ENCODE measurements around the gene STK11. TPM values are rescaled to one million over a fixed set of nuclear protein-coding genes. Genes with fewer than 3 reads are reported as not detected.

The STK11 gene
- total RNA-seq, 2 donors from 2014 or later, result 62.0 to 64.7 TPM

GRCh38 chr19:1218751-1219567 is 13.4 kb downstream of the STK11 start:
- peaks cover 0 to 86% of the 10 kb centered on the region in 2 donors for H3K4me1 ChIP-seq
- peak overlapping the region; percentile 91 to 95 for H3K27ac ChIP-seq
- no peak for DNase-seq (ENCODE audit: low spot score)
- H3K36me3 ChIP-seq, result peaks cover 28% of the 10 kb centered on the region
- TF ChIP-seq CTCF (IDR thresholded peaks at IDR 0.05), result no peak
- no peaks in the 10 kb centered on the region for H3K9me3 ChIP-seq
- H3K4me3 ChIP-seq, result no peak overlapping the region
- no peaks in the 10 kb centered on the region for H3K27me3 ChIP-seq

DNA sequence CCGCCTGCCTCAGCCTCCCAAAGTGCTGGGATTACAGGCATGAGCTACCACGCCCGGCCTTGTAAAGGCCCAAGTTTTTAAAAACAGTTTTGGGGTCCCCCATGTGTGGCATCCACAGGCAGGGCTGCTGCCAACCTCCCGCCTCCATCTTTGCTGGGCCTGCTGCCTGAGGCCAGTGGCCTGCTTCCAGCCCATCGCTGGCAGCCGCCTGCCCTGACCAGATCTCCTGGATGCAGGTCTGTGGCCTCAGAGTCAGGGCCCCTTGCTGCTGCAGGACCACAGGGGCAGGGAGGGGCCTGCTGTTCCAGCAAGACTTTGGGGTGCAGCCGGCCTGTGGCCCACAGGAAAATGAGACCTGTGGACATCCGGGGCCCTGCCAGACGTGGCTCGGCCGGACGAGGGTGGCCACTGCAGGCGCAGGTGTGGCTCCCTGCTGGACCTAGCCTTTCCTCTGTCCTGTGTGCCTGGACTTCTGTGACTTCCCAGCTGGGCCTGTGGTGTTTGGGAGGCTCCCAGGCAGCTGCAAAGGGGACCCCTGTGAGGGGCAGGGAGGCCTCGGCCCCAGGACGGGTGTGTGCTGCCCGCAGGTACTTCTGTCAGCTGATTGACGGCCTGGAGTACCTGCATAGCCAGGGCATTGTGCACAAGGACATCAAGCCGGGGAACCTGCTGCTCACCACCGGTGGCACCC is 14.4 kb downstream of the STK11 start:
- Histone ChIP-seq H3K9me3 (no peaks in the 10 kb centered on the region), H3K4me1 (peaks cover 0 to 76% of the 10 kb centered on the region in 2 donors), H3K27me3 (no peaks in the 10 kb centered on the region), H3K4me3 (no peak overlapping the region), H3K36me3 (peaks cover 35% of the 10 kb centered on the region), H3K27ac (peak overlapping the region; percentile 46 to 91)
- no peak for TF ChIP-seq CTCF (IDR thresholded peaks at IDR 0.05)
- DNase-seq (ENCODE audit: low spot score), result no peak

DNA sequence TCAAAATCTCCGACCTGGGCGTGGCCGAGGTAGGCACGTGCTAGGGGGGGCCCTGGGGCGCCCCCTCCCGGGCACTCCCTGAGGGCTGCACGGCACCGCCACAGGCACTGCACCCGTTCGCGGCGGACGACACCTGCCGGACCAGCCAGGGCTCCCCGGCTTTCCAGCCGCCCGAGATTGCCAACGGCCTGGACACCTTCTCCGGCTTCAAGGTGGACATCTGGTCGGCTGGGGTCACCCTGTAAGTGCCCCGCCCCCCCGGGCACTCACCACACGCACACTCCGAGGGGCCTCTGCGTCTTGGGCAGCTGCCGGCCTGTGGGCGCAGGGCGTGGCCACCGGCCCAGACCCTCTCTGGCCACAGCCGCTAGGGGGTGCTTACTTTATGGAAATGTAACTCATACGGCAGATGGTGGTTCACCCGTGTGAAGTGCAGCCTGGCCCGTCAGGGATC is 14.9 kb downstream of the STK11 start:
- Histone ChIP-seq H3K27ac (peak overlapping the region in 1 of 2 donors; percentile 91), H3K36me3 (peaks cover 40% of the 10 kb centered on the region), H3K9me3 (no peaks in the 10 kb centered on the region), H3K27me3 (no peaks in the 10 kb centered on the region), H3K4me1 (peaks cover 0 to 70% of the 10 kb centered on the region in 2 donors), H3K4me3 (no peak overlapping the region)
- no peak for DNase-seq (ENCODE audit: low spot score)
- TF ChIP-seq CTCF (IDR thresholded peaks at IDR 0.05), result no peak

- peak overlapping the region; percentile 57 to 91 for H3K27ac ChIP-seq
- peaks cover 41% of the 10 kb centered on the region for H3K36me3 ChIP-seq
- H3K9me3 ChIP-seq, result no peaks in the 10 kb centered on the region
- H3K27me3 ChIP-seq, result no peaks in the 10 kb centered on the region
- DNase-seq (ENCODE audit: low spot score), result peak; percentile 77
- H3K4me1 ChIP-seq, result peaks cover 0 to 63% of the 10 kb centered on the region in 2 donors
- TF ChIP-seq CTCF (IDR thresholded peaks at IDR 0.05), result peak; percentile 87 to 89
- H3K4me3 ChIP-seq, result no peak overlapping the region
Observed at GRCh38 chr19:1220976-1221903, 15.7 kb downstream of the STK11 start.

GRCh38 chr19:1221904-1222255 is 16.3 kb downstream of the STK11 start:
- no peaks in the 10 kb centered on the region for H3K9me3 ChIP-seq
- H3K27ac ChIP-seq, result peak overlapping the region; percentile 57 to 91
- peaks cover 47% of the 10 kb centered on the region for H3K36me3 ChIP-seq
- peaks cover 0 to 56% of the 10 kb centered on the region in 2 donors for H3K4me1 ChIP-seq
- TF ChIP-seq CTCF (IDR thresholded peaks at IDR 0.05), result no peak
- no peak overlapping the region for H3K4me3 ChIP-seq
- no peak for DNase-seq (ENCODE audit: low spot score)
- no peaks in the 10 kb centered on the region for H3K27me3 ChIP-seq

Data from right atrium auricular region (tissue), 2 donors.